Progenitor cell of endocrine pancreas (in vitro differentiated cells): ENCODE results near the gene CHST4. TPM values are rescaled to one million over a fixed set of nuclear protein-coding genes. Genes with fewer than 3 reads are reported as not detected.
"Not testable (repeated sequence)": the region's sequence is repeated elsewhere in the genome, so short reads cannot be mapped to it uniquely, and the experiment has no call there.

ENCODE experiments used
- DNase-seq: peaks from one replicate; pipeline ENCODE4 v3.0.0; 2021; ENCODE audit warnings: low spot score; ENCODE audit not compliant: unreplicated experiment
- H3K27ac Mint-ChIP-seq: 2 replicates; pipeline ENCODE4 v1.8.0; 2021; ENCODE audit warnings: mild to moderate bottlenecking, moderate library complexity, mixed read lengths
- H3K27me3 Mint-ChIP-seq: 2 replicates; pipeline ENCODE4 v1.8.0; 2021; ENCODE audit warnings: mixed read lengths
- H3K36me3 Mint-ChIP-seq: 2 replicates; pipeline ENCODE4 v1.8.0; 2022; ENCODE audit warnings: mixed read lengths; ENCODE audit not compliant: insufficient read depth
- H3K4me1 Mint-ChIP-seq: 2 replicates; pipeline ENCODE4 v1.8.0; 2021; ENCODE audit warnings: low read depth, mixed read lengths
- H3K4me3 Mint-ChIP-seq: 2 replicates; pipeline ENCODE4 v1.8.0; 2021; ENCODE audit warnings: low read depth, mild to moderate bottlenecking, moderate library complexity, mixed read lengths
- H3K9me3 Mint-ChIP-seq: 2 replicates; pipeline ENCODE4 v1.8.0; 2021; ENCODE audit warnings: low read depth, mixed read lengths
- CTCF ChIP-seq: fragments of 200-600 bp; sonication (generic); IDR thresholded peaks from one replicate; pipeline ENCODE4 v1.5.0; 2021; ENCODE audit warnings: antibody characterized with exemption, mild to moderate bottlenecking; ENCODE audit not compliant: unreplicated experiment
- total RNA-seq: library from RNA; stranded (reverse); gene quantifications from 2 replicates; pipeline ENCODE4 v1.2.1, GENCODE V29; 2021

CHST4 gene
- total RNA-seq, 1 donor from 2014 or later, result not detected

- H3K4me1 Mint-ChIP-seq, result peaks cover 7% of the 10 kb centered on the region
- no peak overlapping the region for H3K4me3 Mint-ChIP-seq
- no peaks in the 10 kb centered on the region for H3K9me3 Mint-ChIP-seq
- H3K27me3 Mint-ChIP-seq, result no peaks in the 10 kb centered on the region
- H3K36me3 Mint-ChIP-seq, result no peaks in the 10 kb centered on the region
- no peak for DNase-seq
- TF ChIP-seq CTCF, result no peak
- no peak overlapping the region for H3K27ac Mint-ChIP-seq
These were observed 46.4 kb downstream of the CHST4 start for GRCh38 chr16:71572497-71573116.

GRCh38 chr16:71573387-71574094 is 47.3 kb downstream of the CHST4 start:
- Mint-ChIP-seq H3K4me1 (peaks cover 7% of the 10 kb centered on the region), H3K36me3 (no peaks in the 10 kb centered on the region), H3K4me3 (no peak overlapping the region), H3K27me3 (no peaks in the 10 kb centered on the region), H3K9me3 (no peaks in the 10 kb centered on the region), H3K27ac (no peak overlapping the region)
- no peak for TF ChIP-seq CTCF
- no peak for DNase-seq

- Mint-ChIP-seq H3K4me3 (no peak overlapping the region), H3K4me1 (peaks cover 7% of the 10 kb centered on the region), H3K9me3 (no peaks in the 10 kb centered on the region), H3K27me3 (no peaks in the 10 kb centered on the region), H3K36me3 (no peaks in the 10 kb centered on the region), H3K27ac (no peak overlapping the region)
- DNase-seq, result no peak
- TF ChIP-seq CTCF, result no peak
These were observed 48.5 kb downstream of the CHST4 start for GRCh38 chr16:71574702-71575101.

- DNase-seq, result no peak
- Mint-ChIP-seq H3K27me3 (no peaks in the 10 kb centered on the region), H3K27ac (no peak within 1 kb of the TSS), H3K4me1 (peaks cover 7% of the 10 kb centered on the region), H3K4me3 (no peak within 1 kb of the TSS), H3K36me3 (no peaks in the 10 kb centered on the region), H3K9me3 (no peaks in the 10 kb centered on the region)
- TF ChIP-seq CTCF, result no peak
These were observed 50.7 kb downstream of the CHST4 start, which contains the start of gene TAT for GRCh38 chr16:71576971-71577370. Gene TAT (minus strand): TSS chr16:71577092. CDS start chr16:71576415, 677 bp downstream.

- H3K4me1 Mint-ChIP-seq, H3K36me3 Mint-ChIP-seq, H3K27me3 Mint-ChIP-seq: not testable (repeated sequence)
These were observed 56.3 kb downstream of the CHST4 start for GRCh38 chr16:71582553-71582848.

More at GRCh38 chr16:71582553-71582848, 56.3 kb downstream of the CHST4 start:
- not testable (repeated sequence) for H3K9me3 Mint-ChIP-seq, DNase-seq, H3K27ac Mint-ChIP-seq, H3K4me3 Mint-ChIP-seq
